ENCODE results near the gene ANXA5.

ANXA5 gene

DNA sequence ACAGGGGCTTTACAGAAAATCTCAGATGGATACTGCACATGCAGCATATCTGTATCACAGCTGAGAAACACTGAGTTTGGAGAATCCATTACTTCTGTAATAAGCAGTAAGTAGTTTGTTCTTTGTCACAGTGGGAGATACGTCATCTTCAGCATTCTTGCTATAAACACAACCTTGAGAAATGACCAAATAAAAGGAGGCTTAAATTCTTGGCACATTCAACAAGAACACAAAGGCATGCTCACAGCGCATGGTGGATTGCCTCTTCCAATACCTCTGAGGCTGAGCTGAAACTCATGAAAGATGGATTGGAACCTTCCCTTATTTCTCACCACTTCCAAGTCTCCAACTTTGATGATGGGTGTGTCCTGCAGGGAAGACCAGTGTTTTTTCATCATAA lies 54.5 kb downstream of the ANXA5 start:
- no peak for DNase-seq (ENCODE audit: low spot score)

DNA sequence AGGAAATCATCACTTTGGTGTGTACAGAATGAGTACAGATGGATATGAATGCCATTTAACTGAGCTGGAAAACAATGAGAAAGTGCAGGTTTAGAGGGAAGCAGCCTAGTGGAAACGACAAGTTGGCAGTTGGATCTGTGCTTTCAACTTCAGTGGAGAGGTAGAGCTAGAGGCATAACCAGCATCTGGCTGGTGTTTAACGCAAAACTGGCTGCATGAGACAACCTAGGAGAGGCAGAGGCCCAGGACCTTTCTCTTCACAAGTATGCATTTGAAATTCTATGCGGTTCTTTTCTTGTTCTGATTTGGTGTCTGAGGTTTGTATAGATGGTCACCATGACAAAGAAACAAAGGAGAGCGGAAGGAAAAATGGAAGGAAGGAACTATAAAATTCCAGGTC lies 63.1 kb downstream of the ANXA5 start:
- DNase-seq (ENCODE audit: low spot score): no peak

DNA sequence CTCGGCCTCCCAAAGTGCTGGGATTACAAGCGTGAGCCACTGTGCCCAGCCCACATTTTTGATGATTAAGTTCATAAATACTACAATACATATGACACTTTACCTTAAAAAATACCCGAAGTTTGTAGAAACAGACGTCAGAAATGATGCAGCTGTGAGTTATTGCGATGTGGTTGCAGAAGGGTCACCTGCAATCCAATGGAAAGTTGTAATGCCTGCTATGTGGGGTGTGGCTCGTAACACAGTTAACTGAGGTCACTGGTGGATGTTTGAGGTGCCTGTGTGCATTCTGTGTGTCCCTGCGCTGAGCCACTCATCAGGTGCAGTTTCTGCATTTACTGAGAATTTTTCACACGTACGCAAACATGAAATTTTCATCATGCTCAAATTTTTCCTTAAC lies 64.1 kb downstream of the ANXA5 start:
- DNase-seq (ENCODE audit: low spot score): no peak
